RCC 7860 (cell line): ENCODE data around the gene PAIP2B.
"Not testable (repeated sequence)": the region's sequence is repeated elsewhere in the genome, so short reads cannot be mapped to it uniquely, and the experiment has no call there.

Source experiments
- DNase-seq: peaks from one replicate; pipeline ENCODE4 v3.0.0-alpha.2; 2015; ENCODE audit warnings: low spot score
- FAIRE-seq: peaks from 2 replicates; lab custom pipeline; 2012; peaks lifted over from hg19 to GRCh38; lab: Jason Lieb, UNC

PAIP2B gene, protein sequence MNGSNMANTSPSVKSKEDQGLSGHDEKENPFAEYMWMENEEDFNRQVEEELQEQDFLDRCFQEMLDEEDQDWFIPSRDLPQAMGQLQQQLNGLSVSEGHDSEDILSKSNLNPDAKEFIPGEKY

DNA sequence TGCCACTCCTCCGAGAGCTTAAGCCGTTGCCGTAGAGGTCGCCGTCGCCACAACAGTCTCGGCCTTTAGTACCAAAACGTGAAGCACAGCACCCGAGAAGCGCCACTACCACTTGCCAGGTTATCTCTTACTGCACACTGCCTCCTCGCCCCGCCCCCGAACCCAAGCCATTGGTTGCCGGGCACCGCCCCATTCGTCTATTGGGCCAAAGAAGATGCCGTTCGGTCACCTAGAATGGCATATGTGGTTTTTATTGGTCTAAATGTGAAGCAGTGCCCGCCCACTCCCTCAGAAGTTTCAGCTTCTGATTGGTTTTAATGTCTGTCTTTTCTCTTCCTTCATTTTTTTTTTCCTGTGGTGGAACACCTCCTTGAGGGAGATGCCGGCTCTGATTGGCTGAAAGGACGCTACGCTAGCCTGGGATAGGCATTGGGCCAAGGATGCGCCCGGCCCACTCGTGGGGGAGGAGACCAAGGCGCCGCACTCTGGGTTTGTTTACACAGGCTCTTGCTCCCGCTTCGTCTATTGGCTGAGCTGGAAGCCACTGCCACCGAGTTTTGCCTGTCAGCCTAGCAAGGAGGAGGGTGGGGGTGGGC is at the start of gene PAIP2B:
TSS of gene PAIP2B (minus strand) at position 139 of the 596 bp plus-strand sequence. CDS start 24,514 bp downstream, outside the sequence.
- DNase-seq (peak; percentile 90), FAIRE-seq (peak; percentile 87)

DNA sequence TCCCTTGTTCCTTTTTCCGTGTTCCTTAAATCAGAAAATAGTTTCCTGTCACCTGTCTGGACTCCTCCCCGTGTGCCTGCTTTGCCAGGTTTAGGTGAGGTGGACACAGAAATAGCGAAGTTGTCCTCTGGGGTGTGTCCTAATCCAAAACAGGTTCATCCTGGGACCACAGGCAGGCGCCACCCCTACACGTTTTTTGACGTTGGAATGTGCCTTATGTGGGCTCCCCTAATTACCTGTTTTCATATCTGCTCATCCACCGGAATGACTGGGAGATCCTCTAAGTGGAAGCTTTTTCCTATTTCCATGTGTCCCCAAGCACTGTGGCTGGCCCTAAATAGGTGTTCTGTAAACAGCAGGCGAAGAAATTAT is 49.0 kb upstream of the PAIP2B start:
- FAIRE-seq = no peak

DNA sequence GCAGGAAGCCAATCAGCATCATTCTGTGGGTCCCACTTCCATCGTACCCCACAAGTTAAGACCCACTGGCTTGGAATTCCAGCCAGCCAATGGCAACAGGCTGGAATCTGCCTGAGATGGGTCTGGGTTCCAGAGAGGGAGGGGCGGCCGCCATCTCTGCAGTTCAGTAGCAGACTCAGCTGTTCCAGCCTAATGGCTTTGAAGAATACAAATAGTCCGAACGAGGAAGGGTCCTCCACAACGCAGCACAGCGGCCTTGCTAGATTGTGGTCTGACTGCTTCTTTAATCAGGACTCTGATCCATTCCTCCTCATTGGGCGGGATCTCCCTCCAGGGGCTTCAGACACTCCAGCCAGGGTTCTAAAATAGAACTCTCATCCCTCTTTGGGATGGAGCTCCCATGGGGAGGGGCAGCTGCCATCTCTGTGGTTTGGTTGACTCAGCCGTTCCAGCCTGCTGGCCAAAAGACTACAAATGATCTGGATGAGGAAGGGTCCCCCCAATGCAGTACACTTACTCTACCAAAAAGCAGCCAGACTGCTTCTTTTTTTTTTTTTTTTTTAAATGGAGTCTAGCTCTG is 42.7 kb upstream of the PAIP2B start:
- no peak for FAIRE-seq
- DNase-seq = no peak

More for the DNA sequence above, 49.0 kb upstream of the PAIP2B start:
- DNase-seq = no peak

DNA sequence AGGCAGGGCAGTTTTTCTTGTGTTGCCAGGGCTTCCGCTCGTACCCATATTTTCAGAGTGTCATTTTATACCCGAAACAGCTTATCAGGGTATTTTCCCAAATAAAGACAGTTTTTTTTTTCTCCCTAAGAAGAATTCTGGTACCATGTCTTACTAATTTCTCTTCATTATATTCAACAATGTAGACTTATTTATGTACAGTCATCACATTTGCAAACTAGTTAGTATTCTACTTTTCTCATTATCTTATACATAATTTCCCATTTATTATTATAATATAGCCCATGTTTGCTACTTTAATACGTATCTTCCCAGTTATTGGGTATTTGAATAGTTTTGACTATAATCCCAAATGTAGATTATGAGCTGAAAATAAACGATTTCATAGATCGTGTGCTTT is 36.5 kb upstream of the PAIP2B start:
- no peak for FAIRE-seq

DNA sequence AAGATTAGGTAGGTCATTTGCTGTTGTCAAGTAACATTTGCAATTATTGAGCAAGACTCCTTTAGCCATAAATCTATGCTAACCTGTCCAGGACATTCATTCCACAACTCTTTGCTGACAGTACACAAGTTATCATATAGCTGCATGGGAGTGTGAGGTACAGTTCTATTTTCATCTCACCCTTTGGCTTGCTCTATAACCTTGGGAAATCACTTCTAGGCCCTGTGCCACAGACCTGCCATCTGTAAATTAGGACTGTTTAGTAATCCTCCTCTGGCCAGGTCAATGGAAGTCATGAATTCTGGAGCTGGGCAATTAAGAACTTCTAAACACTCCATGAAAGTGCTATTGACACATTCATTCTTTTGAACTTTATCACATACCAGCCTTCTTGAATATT is 34.6 kb upstream of the PAIP2B start:
- FAIRE-seq (no peak), DNase-seq (no peak)

More for the DNA sequence above, 36.5 kb upstream of the PAIP2B start:
- DNase-seq = no peak

DNA sequence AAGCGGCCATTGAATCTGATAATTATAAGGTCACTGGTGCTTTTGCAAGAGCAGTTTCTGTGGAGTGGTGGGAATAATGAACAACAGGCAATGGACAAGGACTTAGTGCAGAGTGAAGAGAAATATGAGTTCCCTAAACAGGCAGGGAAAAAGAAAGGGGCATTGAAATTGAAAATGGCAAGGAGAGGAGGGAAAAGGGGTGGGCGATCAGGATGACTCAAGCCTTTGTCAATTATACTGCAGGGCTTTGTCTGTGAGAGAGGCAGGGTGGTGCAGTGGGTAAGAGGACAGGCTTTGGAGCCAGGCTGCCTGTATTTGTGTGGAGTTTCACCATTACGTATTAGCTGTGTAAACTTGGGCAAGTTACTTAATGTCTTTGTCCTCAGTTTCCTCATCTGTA is 29.5 kb upstream of the PAIP2B start:
- DNase-seq = no peak
- FAIRE-seq = no peak

DNA sequence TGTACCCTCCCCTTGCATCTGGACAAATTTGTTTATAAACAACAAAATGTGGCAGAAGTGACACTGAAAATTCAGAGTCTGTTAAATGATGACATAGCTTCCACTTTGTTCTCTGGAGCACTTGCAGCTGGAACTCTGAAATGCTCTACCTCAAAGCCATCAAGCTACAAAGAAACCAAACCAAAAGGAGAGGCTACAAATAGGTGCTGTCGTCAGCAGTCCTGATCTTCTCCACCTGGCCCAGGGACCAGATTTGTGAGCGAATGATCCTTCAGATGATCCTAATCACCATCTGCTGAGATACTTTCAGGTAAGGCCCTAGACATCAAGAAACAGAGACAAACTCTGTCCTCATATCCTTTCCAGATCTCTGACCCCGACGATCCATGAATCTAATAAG is 27.9 kb upstream of the PAIP2B start:
- no peak for FAIRE-seq
- DNase-seq = no peak

DNA sequence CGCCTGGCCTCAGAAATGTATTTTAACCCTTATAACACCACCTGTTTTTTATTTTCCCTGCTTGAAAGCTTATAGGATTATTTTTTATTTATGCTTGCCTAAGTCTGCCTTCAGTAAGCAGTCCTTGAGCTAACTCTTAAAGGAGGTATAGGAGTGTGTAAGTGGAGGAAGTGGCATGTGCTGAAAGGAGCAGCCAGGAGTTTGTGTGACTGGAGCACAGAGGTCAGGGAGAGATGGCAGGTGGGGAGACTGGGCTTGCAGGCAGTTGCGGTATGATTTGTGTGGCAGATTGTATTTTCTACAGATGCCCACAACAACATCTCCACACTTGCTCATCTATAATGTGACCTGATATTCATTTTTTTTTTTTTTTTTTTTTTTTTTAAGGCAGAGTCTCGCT is 27.2 kb upstream of the PAIP2B start:
- DNase-seq (no peak), FAIRE-seq (no peak)

DNA sequence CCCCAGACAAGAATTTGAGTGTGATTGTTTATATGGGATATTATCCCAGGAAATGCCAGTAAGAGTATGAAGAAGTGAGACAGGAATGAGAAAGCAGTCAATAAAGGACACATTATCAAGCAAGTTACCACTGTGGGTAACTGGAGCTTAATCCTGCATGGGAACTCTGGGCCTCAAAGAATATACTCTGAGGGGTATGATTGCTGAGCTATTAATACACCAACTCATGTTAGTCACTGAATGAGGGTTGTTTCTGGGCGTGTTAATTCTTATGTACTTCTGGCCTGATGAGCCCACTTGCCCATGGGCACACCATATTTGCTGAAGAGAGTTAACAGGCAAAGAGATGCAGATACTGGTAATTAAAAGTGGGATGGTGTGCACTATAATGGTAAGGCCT is 26.6 kb upstream of the PAIP2B start:
- no peak for DNase-seq
- FAIRE-seq = no peak

DNA sequence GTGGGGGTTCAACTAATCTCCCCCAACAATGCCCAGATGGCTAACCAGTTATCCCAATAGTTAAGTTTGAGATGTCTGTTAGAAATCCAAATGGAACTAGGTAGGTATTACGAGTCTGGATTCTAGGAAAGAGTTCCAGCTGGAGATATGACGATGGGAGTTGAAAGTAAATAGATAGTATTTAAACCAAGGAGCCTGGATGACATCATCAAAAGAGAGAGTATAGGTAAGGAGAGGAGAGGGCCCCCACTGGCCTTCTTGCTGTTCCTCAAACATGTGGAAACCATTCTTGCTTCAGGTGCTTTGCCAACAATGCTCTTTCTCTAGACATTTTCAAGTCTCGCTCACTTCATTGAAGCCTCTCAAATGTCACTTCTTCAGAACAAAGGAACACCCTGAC is 26.0 kb upstream of the PAIP2B start:
- FAIRE-seq (no peak), DNase-seq (no peak)

DNA sequence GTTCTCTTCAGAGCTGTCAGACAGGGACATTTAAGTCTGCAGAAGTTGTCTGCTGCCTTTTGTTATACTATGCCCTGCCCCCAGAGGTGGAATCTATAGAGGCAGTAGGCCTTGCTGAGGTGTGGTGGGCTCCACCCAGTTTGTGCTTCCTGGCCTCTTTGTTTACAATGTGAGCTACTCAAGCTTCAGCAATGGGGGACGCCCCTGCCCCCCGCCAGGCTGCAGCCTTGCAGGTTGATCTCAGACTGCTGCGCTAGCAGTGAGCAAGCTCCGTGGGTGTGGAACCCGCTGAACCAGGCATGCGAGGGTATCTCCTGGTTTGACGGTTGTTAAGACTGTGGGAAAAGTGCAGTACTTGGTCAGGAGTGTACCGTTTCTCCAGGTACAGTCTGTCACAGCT is 24.0 kb upstream of the PAIP2B start:
- DNase-seq = no peak
- no peak for FAIRE-seq

DNA sequence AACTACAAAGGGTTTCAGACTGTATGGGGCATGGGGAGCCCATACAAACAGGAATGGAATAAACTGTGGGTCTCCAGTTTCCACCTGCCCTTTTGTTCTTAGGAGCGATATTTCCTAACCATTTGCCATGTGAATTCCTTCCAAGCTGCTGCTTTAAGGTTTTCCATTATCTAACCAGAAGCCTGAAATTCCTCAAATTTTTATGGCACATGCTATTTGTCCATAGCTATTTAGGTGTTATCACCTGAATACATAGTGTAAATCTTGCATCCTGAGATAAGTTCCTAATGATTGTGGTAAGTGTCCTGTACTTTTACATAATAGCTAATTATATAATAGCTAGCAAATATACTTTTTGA is 17.4 kb upstream of the PAIP2B start:
- DNase-seq = no peak
- no peak for FAIRE-seq

DNA sequence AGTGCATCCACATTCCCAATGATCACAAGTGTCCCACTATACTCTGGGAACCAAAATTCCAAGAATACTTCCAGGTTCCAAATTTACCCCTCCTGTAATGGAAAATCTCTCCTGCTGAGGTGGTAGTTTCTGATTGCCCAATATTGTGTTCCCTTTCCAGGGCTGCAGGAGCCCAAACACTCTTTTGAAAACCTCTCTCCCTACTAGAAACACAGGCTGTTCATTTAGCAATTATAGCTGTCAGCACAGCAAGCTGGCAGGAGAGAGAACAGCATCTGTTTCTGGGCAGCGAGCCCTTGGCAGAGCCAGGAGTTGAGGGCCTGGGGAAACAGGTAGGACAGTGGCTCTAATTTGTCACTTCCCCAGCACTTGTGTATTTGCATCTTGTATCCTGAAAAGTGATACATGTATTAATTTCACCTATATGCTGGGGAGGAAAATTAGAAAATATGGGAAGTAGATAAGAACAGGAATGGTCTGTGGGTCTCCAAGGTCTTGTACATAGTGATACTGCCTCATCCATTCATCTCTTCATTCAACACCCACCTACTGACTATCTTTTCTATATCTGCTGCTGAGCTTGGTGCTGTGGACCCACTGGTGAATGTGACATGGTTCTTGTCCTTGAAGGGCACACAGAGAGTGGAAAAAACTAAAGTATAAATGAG is 16.9 kb upstream of the PAIP2B start:
- no peak for DNase-seq

DNA sequence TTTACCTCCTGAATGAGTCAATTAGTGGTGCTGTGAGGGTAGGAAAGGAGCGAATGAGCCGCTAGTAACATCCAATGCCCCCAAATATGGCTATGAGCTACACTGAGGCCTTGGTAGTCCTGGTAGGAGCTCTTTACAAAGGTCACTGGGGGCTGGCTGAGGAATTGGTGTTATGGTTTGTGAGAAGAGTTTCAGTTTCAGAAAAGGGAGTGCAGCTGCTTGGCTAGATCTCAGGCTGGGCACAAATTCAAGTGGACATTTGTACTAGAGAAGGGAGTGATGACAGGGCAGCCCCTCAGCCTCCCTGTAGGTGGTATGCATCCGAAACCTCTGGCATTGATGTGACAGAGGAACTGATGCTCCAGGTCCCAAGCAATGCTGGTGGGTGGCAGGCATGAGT is 13.9 kb upstream of the PAIP2B start:
- no peak for FAIRE-seq
- DNase-seq = no peak

More for the DNA sequence above, 16.9 kb upstream of the PAIP2B start:
- no peak for FAIRE-seq

DNA sequence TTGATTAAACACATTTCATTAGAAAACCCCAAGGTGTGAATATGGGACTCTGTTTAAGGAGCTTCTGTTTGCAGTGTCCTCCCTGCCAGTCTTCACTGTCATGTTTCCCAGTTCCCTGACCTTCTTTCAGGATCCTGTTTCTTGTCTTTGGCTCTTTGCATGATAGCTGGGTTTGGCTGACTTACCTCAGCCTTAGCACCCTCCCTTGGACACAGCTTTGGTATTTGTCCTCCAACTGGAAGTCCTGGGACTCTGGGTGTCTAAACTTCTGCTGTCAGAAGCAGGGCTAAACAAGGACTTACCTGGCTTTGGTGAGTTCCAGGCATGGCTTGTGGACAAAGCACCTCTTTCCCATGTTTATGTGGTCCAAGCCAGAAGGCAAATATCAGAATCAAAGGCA is 11.2 kb upstream of the PAIP2B start:
- FAIRE-seq (no peak), DNase-seq (no peak)

DNA sequence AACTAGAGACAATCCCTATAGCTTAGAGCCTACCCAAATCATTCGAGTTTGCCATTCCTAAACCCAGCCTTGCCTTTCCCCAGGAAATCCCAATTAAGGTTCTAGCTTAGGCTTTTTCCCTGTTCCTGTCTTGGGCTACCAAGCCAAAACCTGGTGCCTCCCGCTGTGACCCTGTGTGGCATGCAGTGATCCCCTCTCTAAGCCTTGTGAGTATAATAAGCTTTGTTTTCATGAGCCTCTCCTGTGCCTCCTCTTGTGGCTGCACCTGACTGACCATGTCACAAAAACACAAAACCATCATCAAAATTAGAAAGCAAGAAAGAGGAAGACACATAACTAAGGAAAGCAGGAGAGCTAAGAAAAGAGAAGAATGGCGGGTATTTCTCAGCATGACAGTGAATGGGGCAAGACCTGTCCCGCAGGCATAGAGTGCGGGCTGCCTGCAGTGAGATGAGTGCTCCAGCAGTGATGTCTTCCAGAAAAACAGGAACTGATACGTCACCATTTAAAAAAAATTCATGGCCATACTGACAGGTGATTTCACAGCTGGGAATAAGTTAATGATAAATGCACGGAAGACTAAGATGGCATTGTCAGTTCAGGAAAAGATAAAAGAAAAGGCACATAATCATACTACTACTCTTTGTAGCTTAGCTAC is 9.2 kb upstream of the PAIP2B start:
- no peak for FAIRE-seq
- no peak for DNase-seq

DNA sequence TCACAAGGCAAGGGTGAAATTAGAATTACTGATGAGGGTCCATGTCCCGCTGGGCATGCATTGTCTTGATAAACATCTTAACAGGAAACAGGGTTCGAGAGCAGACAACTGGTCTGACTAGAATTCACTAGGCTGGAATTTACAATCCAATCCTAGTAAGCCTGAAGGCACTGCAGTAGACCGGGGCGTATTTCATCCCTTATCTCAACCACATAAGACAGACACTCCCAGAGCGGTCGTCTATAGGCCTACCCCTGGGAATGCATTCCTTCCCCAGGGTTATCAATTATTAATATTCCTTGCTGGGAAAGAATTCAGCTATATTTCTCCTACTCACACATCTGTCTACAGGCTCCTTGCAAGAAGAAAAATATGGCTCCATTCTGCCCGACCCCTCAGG is 6.2 kb upstream of the PAIP2B start:
- DNase-seq, FAIRE-seq: not testable (repeated sequence)

DNA sequence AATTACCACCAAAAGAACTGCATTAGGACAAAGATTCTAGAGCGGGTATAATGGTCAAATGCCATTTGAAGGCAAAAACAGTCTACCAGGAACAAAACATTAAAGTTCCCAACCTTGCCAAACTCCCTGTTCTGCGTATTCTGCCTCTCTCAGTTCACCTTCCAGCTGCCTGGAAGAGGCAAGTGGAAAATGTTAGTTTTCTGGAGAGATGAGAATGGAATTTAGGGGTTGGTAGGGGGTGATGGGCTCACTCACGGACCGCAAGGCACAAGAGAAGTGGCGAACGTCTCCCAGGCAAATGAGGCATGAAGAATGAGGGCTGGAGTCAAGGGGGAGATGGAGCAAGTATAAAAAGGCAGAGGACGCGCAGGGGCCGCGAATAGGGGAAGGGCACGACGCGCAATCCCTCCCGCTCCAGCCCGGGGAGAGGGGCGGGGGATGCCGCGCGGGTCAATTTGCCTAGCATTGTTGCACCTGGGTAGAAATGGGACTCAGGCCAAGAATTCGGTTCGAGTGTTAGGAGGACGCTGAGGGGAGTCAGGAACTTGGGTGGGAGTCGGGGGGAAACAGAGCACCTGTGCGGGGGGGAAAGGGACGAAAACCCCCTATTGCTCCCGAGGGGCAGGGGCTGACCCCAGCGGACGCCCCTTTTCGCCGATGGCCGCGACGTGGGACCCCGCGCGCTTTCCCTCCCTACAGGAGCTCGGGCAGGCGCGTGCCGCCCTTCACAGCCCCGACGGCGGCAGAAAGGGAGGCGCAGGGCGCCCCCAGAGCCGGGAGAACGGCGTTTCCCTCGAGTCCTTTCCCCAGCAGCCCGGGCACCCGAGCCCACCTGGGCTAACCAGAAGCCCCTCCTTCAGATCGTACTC is 573 bp downstream of the PAIP2B start:
- FAIRE-seq (no peak), DNase-seq (no peak)

DNA sequence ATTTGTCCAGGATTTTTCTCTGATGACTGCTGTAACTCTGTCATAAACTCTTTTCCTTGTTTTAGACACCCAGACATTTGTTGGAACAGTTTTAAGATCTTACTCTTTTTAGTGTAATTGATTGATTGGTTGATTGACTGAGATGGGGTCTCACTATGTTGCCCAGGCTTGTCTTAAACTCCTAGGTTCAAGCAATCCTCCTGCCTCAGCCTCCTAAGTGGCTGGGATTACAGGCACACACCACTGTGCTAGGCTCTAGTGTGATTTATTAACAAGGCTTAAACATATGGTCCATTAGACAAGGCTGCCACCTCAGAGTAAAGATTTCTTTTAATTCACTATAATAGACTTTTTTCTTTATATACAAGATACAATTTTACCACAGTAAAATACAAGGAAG is 2.0 kb downstream of the PAIP2B start:
- no peak for DNase-seq
- no peak for FAIRE-seq

DNA sequence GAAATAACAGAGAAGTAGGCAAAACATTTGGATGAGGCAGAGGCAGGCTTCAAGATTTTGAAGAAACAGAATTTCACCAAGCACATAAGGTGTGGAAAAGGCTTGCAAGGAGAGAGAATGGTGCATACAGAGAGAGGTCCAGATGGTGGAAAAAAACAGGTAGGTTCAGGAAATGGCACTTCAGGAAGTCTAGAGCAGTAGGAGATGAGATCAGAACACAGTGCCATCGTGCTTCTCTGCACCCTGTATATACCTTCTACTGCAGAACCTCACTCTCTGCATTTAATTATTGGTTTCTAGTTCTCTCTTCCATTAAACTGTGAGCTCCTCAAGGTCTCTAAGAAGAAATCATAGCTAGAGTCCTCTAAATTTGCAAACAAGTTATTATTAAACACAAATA is 2.4 kb downstream of the PAIP2B start:
- DNase-seq = no peak
- no peak for FAIRE-seq
